Measurements from ENCODE around the gene TJP2.

DNA sequence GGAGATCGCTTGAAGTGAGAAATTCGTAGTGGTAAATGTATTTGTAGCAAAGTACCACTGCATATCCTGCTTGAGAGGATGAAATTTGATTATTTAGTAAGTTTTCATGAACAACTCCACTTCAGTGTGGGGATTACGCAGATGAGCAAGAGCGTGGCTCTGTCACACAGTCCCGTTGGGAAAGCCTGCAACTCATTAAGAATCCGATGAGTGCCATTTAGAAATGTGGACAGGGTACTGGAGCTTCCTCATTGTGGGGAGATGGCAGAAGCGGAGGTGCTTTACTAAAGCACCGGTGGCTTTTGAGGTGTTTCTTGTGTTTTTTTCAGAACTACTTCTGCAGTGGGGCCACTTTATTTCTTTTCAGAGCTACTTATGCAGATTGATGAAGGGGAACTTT lies 1.4 kb downstream of the TJP2 start:
- TF ChIP-seq, protein P1, sequence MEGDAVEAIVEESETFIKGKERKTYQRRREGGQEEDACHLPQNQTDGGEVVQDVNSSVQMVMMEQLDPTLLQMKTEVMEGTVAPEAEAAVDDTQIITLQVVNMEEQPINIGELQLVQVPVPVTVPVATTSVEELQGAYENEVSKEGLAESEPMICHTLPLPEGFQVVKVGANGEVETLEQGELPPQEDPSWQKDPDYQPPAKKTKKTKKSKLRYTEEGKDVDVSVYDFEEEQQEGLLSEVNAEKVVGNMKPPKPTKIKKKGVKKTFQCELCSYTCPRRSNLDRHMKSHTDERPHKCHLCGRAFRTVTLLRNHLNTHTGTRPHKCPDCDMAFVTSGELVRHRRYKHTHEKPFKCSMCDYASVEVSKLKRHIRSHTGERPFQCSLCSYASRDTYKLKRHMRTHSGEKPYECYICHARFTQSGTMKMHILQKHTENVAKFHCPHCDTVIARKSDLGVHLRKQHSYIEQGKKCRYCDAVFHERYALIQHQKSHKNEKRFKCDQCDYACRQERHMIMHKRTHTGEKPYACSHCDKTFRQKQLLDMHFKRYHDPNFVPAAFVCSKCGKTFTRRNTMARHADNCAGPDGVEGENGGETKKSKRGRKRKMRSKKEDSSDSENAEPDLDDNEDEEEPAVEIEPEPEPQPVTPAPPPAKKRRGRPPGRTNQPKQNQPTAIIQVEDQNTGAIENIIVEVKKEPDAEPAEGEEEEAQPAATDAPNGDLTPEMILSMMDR (IDR thresholded peaks at IDR 0.05), result no peak
- TF ChIP-seq POLR2A (IDR thresholded peaks at IDR 0.05) (no peak), EP300 (IDR thresholded peaks at IDR 0.05) (no peak), POLR2AphosphoS5 (IDR thresholded peaks at IDR 0.05) (no peak)

Data from suprapubic skin (tissue), 4 donors.